IPS-18a (cell line): Measurements from ENCODE around the gene ERGIC2.
"Not testable (repeated sequence)": the region's sequence is repeated elsewhere in the genome, so short reads cannot be mapped to it uniquely, and the experiment has no call there.

Source experiments
- H3K27ac ChIP-seq: one replicate; pipeline ENCODE4 v1.5.1; 2013; ENCODE audit warnings: low read length
- H3K27me3 ChIP-seq: one replicate; pipeline ENCODE4 v1.6.1; 2013; ENCODE audit warnings: mild to moderate bottlenecking, low read length; ENCODE audit not compliant: control insufficient read depth, insufficient read depth
- H3K36me3 ChIP-seq: one replicate; pipeline ENCODE4 v1.6.1; 2013; ENCODE audit warnings: low read depth, low read length; ENCODE audit not compliant: control insufficient read depth
- H3K4me1 ChIP-seq: one replicate; pipeline ENCODE4 v1.6.1; 2013; ENCODE audit warnings: low read depth, low read length; ENCODE audit not compliant: control insufficient read depth
- H3K4me3 ChIP-seq: one replicate; pipeline ENCODE4 v1.5.1; 2013; ENCODE audit warnings: low read length
- H3K9ac ChIP-seq: one replicate; pipeline ENCODE4 v1.6.1; 2013; ENCODE audit warnings: mild to moderate bottlenecking, low read length, moderate library complexity
- H3K9me3 ChIP-seq: one replicate; pipeline ENCODE4 v1.6.1; 2013; ENCODE audit warnings: low read depth, low read length; ENCODE audit not compliant: control insufficient read depth

Gene ERGIC2

DNA sequence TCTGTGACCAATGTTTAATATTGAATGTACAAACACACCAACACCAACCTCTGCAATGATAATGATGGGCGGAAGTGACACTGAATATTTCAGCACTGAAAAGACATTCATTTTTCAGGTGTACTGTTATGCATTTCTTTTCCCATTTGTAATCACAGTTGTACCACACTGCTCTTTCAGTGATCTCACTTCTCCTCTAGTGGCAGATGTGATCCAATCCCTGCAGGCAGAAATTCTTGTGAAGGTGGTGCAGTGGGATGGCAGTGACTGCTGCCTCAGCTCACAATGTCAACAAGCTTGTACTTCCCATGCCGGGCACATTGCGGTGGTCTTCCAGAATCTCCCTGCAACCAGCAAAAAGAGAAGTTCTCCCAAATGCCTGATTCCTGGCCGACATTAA, 23.0 kb upstream of the ERGIC2 start:
- Histone ChIP-seq H3K27me3 (no peaks in the 10 kb centered on the region), H3K9me3 (no peaks in the 10 kb centered on the region), H3K27ac (no peak overlapping the region), H3K36me3 (no peaks in the 10 kb centered on the region), H3K4me1 (no peaks in the 10 kb centered on the region), H3K9ac (no peak overlapping the region), H3K4me3 (no peak overlapping the region)

DNA sequence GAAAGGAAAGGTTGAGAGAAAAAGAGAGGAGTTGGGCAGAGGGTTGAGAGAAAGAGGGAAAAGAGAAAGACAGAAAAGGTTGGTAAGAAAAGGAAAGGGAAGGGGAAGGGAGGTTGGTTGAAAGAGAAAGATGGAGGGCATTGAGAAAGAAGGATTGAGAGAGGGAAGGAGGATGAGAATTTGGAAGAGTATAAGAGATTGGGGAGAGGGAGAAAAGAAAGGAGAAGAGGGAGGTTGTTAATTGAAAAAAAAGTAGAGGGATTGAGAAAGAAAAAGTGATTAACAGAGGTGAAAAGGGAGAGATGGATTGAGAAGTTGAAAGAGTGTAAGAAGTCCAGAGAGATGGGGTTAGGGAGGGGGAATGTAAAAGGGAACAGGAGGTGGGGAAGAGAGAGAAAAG, 21.5 kb upstream of the ERGIC2 start:
- no peak overlapping the region for H3K27ac ChIP-seq

GRCh38 chr12:29398495-29398894, 17.5 kb upstream of the ERGIC2 start:
- no peak overlapping the region for H3K4me3 ChIP-seq
- no peak overlapping the region for H3K9ac ChIP-seq
- H3K9me3 ChIP-seq = no peaks in the 10 kb centered on the region
- no peak overlapping the region for H3K27ac ChIP-seq
- H3K27me3 ChIP-seq = no peaks in the 10 kb centered on the region
- no peaks in the 10 kb centered on the region for H3K36me3 ChIP-seq
- H3K4me1 ChIP-seq = no peaks in the 10 kb centered on the region

More for the DNA sequence above, 21.5 kb upstream of the ERGIC2 start:
- no peaks in the 10 kb centered on the region for H3K36me3 ChIP-seq
- no peaks in the 10 kb centered on the region for H3K27me3 ChIP-seq
- no peaks in the 10 kb centered on the region for H3K4me1 ChIP-seq
- no peaks in the 10 kb centered on the region for H3K9me3 ChIP-seq
- H3K9ac ChIP-seq = no peak overlapping the region
- no peak overlapping the region for H3K4me3 ChIP-seq

DNA sequence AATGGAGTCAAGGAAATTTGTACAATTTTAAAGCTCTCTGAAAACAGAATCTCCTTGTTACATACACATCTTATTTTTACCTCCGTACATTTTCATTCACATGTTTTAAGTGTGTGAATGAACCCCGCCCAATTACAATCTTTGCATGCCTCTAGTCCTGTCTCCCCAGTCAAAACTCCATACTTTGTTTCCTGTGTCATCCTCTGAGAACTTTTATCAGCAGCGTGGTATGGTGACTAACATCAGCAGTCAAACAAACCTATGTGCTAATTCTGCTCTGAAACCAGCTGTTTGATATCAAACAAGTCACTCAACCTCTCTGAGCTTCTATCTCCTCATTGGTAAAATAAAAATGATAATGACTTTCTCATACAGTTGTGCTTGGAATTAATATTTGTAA, 15.8 kb upstream of the ERGIC2 start:
- no peaks in the 10 kb centered on the region for H3K27me3 ChIP-seq

DNA sequence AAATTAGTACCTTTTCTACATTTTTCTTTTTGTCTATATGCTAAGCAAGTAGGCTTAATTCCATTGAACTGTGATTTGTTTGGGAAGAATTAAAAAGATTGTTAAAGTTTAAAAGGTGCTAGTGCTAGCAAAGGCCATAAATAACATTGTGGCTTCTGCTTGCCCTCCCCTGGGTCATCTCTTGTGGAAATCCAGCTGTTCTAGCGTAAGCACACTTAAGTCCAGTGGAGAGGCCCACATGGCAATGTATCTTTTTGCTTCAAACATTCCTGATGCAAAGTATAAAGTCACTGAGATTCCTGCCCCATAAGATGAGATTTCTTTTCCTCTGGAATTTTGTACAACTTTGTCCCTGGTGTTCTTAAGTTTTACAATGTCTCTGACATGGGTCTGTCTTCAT, 14.4 kb upstream of the ERGIC2 start:
- no peak overlapping the region for H3K9ac ChIP-seq
- no peak overlapping the region for H3K4me3 ChIP-seq
- H3K9me3 ChIP-seq = no peaks in the 10 kb centered on the region
- no peaks in the 10 kb centered on the region for H3K36me3 ChIP-seq
- no peak overlapping the region for H3K27ac ChIP-seq
- H3K27me3 ChIP-seq = no peaks in the 10 kb centered on the region
- no peaks in the 10 kb centered on the region for H3K4me1 ChIP-seq

More for the DNA sequence above, 15.8 kb upstream of the ERGIC2 start:
- Histone ChIP-seq H3K9me3 (no peaks in the 10 kb centered on the region), H3K4me3 (no peak overlapping the region), H3K9ac (no peak overlapping the region), H3K27ac (no peak overlapping the region), H3K36me3 (no peaks in the 10 kb centered on the region), H3K4me1 (no peaks in the 10 kb centered on the region)

DNA sequence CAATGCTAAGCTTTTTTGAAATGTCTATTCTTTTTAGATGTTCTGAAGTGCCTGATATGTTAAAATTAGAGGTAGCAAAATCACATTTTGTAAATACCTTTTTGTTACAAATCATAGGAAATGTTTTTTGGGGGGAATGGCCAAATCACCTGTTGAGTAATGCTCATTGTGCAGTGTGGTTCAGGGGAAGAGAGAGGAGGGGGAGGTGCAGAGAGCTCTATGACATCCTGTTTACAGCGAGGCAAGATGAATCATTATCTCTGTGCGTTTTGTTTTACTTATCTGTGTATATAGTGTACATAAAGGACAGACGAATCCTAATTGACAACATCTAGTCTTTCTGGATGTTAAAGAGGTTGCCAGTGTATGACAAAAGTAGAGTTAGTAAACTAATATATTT, 9.4 kb upstream of the ERGIC2 start:
- not testable (repeated sequence) for H3K27me3 ChIP-seq, H3K9me3 ChIP-seq, H3K4me3 ChIP-seq, H3K9ac ChIP-seq, H3K27ac ChIP-seq, H3K36me3 ChIP-seq, H3K4me1 ChIP-seq

- no peaks in the 10 kb centered on the region for H3K36me3 ChIP-seq
- no peak overlapping the region for H3K9ac ChIP-seq
- H3K4me3 ChIP-seq = no peak overlapping the region
- H3K4me1 ChIP-seq = no peaks in the 10 kb centered on the region
- no peak overlapping the region for H3K27ac ChIP-seq
- H3K27me3 ChIP-seq = no peaks in the 10 kb centered on the region
- no peaks in the 10 kb centered on the region for H3K9me3 ChIP-seq
Observed at GRCh38 chr12:29389295-29389919, 8.4 kb upstream of the ERGIC2 start.

DNA sequence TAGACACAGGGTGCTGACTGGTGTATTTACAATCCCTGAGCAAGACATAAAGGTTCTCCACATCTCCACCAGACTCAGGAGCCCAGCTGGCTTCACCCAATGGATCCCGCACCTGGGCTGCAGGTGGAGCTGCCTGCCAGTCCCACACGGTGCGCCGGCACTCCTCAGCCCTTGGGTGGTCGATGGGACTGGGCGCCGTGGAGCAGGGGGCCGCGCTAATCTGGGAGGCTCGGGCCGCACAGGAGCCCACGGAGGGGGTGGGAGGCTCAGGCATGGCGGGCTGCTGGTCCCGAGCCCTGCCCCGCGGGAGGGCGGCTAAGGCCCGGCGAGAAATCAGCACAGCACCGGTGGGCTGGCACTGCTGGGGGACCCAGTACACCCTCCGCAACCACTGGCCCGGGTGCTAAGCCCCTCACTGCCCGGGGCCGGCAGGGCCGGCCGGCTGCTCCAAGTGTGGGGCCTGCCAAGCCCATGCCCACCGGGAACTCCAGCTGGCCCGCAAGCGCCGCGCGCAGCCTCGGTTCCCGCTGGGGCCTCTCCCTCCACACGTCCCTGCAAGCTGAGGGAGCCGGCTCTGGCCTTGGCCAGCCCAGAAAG, 5.2 kb upstream of the ERGIC2 start:
- H3K9ac ChIP-seq, H3K27ac ChIP-seq, H3K4me3 ChIP-seq, H3K4me1 ChIP-seq, H3K36me3 ChIP-seq, H3K27me3 ChIP-seq, H3K9me3 ChIP-seq: not testable (repeated sequence)

GRCh38 chr12:29385194-29385593, 4.2 kb upstream of the ERGIC2 start:
- not testable (repeated sequence) for H3K36me3 ChIP-seq, H3K27me3 ChIP-seq, H3K9ac ChIP-seq, H3K27ac ChIP-seq, H3K4me1 ChIP-seq, H3K4me3 ChIP-seq, H3K9me3 ChIP-seq

DNA sequence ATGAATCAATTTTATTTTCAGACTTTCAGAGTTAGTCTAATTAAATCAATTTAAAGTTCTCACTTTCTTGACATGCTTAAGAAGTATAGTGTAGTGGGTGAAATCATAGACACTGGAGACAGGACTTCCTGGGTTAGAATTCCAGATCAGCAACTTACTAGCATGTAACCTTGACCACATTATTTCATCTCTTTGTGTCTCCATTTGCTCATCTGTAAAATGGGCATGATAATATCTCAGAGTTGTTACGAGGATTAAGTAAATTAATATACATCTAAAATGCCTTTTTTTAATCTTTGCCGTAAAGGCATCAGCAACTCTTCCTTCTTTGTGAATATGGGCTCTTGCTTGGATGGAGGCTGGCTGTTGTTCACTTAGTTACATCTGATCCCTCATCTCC, 1.3 kb upstream of the ERGIC2 start:
- H3K4me1 ChIP-seq = peaks cover 5% of the 10 kb centered on the region
- no peaks in the 10 kb centered on the region for H3K36me3 ChIP-seq
- no peak overlapping the region for H3K27ac ChIP-seq
- no peak overlapping the region for H3K4me3 ChIP-seq
- H3K9ac ChIP-seq = no peak overlapping the region
- H3K27me3 ChIP-seq = no peaks in the 10 kb centered on the region
- H3K9me3 ChIP-seq = no peaks in the 10 kb centered on the region

DNA sequence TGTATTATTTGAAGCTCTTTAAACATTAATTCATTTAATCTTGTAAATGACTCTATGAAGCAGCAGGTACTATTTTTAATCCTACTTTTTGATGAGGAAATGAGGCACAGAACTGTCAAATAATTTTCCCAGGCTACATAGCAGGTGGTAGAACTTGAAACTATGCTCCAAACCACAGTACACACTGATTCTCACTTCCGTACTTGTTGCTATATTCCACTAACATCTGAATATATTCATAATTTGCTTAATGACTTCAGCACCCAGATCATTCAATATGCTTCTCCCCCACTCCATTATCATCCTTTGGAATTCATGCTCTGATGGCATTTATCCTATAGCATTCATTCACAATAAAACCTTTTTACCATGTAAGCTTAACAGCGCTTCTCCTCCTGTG, 4.9 kb downstream of the ERGIC2 start:
- peaks cover 4% of the 10 kb centered on the region for H3K36me3 ChIP-seq
- H3K9ac ChIP-seq = no peak overlapping the region
- no peak overlapping the region for H3K27ac ChIP-seq
- no peaks in the 10 kb centered on the region for H3K4me1 ChIP-seq
- H3K27me3 ChIP-seq = no peaks in the 10 kb centered on the region
- no peak overlapping the region for H3K4me3 ChIP-seq
- no peaks in the 10 kb centered on the region for H3K9me3 ChIP-seq

DNA sequence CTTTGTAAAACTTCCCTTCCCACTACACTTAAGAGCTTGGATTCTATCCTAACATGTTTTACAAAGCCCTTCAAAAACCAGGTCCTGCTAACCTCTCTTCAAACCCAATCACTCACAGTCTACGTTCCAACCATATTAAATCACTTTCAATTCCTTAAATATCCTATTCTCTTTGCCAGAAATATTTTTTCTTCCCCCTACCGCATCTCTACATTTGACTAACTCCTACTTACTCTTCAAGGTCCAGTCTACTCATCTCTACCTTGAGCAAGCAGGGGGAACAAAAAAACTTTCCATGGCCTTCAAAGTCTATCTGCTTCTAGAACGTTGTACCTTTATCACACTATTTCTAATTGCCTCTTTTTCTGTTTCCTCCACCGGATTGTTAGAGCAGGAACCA, 6.1 kb downstream of the ERGIC2 start:
- Histone ChIP-seq H3K9me3 (no peaks in the 10 kb centered on the region), H3K36me3 (peaks cover 5% of the 10 kb centered on the region), H3K27me3 (no peaks in the 10 kb centered on the region), H3K4me1 (no peaks in the 10 kb centered on the region), H3K9ac (no peak overlapping the region), H3K27ac (no peak overlapping the region), H3K4me3 (no peak overlapping the region)
